HL-60 (cell line): ENCODE results near the gene CLRN3.

Experiments used
- GABPA ChIP-seq: IDR thresholded peaks from 2 replicates; pipeline ENCODE4 v1.6.1; 2012; ENCODE audit warnings: low read depth
- POLR2AphosphoS5 ChIP-seq: IDR thresholded peaks from 2 replicates; pipeline ENCODE4 v1.6.1; 2012; ENCODE audit warnings: low read depth
- SPI1 ChIP-seq: IDR thresholded peaks from 2 replicates; pipeline ENCODE4 v1.6.1; 2012; ENCODE audit warnings: low read depth, mild to moderate bottlenecking, borderline replicate concordance
- TF ChIP-seq, protein P1 (sequence below): IDR thresholded peaks from one replicate; pipeline ENCODE4 v1.5.1; 2011; ENCODE audit warnings: low read length, control low read depth, inconsistent platforms; ENCODE audit not compliant: insufficient read depth
- TF ChIP-seq, protein P2 (sequence below): IDR thresholded peaks from 2 replicates; pipeline ENCODE4 v1.6.1; 2012; ENCODE audit warnings: low read depth; ENCODE audit not compliant: insufficient replicate concordance

DNA sequence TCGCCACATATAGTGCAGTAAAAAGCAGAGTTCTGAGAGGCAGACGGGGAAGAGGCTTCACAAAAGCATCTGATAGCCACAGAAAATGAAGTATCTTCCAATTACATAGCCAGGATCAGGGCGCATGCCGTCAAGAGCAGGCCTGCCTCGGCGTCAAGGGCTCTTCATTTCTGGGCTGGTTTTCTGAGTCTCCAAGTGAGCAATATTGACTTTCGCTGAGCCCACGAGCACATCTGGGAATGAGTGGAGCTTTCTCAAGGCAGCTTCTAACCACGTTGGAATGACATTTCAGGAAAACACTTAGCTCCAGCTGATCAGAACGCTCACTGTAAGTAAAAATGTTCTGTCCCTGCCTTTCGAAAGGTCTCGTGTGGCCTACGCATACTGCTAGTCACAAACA is 51.9 kb downstream of the CLRN3 start:
- TF ChIP-seq POLR2AphosphoS5 = no peak
- TF ChIP-seq, protein P1, sequence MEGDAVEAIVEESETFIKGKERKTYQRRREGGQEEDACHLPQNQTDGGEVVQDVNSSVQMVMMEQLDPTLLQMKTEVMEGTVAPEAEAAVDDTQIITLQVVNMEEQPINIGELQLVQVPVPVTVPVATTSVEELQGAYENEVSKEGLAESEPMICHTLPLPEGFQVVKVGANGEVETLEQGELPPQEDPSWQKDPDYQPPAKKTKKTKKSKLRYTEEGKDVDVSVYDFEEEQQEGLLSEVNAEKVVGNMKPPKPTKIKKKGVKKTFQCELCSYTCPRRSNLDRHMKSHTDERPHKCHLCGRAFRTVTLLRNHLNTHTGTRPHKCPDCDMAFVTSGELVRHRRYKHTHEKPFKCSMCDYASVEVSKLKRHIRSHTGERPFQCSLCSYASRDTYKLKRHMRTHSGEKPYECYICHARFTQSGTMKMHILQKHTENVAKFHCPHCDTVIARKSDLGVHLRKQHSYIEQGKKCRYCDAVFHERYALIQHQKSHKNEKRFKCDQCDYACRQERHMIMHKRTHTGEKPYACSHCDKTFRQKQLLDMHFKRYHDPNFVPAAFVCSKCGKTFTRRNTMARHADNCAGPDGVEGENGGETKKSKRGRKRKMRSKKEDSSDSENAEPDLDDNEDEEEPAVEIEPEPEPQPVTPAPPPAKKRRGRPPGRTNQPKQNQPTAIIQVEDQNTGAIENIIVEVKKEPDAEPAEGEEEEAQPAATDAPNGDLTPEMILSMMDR = no peak
- TF ChIP-seq, protein P2, sequence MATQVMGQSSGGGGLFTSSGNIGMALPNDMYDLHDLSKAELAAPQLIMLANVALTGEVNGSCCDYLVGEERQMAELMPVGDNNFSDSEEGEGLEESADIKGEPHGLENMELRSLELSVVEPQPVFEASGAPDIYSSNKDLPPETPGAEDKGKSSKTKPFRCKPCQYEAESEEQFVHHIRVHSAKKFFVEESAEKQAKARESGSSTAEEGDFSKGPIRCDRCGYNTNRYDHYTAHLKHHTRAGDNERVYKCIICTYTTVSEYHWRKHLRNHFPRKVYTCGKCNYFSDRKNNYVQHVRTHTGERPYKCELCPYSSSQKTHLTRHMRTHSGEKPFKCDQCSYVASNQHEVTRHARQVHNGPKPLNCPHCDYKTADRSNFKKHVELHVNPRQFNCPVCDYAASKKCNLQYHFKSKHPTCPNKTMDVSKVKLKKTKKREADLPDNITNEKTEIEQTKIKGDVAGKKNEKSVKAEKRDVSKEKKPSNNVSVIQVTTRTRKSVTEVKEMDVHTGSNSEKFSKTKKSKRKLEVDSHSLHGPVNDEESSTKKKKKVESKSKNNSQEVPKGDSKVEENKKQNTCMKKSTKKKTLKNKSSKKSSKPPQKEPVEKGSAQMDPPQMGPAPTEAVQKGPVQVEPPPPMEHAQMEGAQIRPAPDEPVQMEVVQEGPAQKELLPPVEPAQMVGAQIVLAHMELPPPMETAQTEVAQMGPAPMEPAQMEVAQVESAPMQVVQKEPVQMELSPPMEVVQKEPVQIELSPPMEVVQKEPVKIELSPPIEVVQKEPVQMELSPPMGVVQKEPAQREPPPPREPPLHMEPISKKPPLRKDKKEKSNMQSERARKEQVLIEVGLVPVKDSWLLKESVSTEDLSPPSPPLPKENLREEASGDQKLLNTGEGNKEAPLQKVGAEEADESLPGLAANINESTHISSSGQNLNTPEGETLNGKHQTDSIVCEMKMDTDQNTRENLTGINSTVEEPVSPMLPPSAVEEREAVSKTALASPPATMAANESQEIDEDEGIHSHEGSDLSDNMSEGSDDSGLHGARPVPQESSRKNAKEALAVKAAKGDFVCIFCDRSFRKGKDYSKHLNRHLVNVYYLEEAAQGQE = no peak
- TF ChIP-seq SPI1 = no peak
- no peak for TF ChIP-seq GABPA
